ENCODE data around the gene FOXF1.

Gene FOXF1

GRCh38 chr16:86510465-86511261 lies at the start of gene FOXF1:
Gene FOXF1, plus strand, starts transcription at chr16:86510527. Its CDS starts 43 bp downstream, at chr16:86510570.
- DNase-seq (ENCODE audit: low read depth in 2 of 2): no peak

GRCh38 chr16:86461037-86461436 lies 49.3 kb upstream of the FOXF1 start:
- DNase-seq (ENCODE audit: low read depth in 2 of 2): no peak

GRCh38 chr16:86462334-86463084 lies 47.8 kb upstream of the FOXF1 start:
- no peak for DNase-seq (ENCODE audit: low read depth in 2 of 2)

- no peak for DNase-seq (ENCODE audit: low read depth in 2 of 2)
These were observed 46.3 kb upstream of the FOXF1 start for GRCh38 chr16:86464044-86464443.

GRCh38 chr16:86465434-86465833 lies 44.9 kb upstream of the FOXF1 start:
- no peak for DNase-seq (ENCODE audit: low read depth in 2 of 2)

- DNase-seq (ENCODE audit: low read depth in 2 of 2): no peak
These were observed 43.5 kb upstream of the FOXF1 start for GRCh38 chr16:86466696-86467406.

GRCh38 chr16:86467490-86467889 lies 42.8 kb upstream of the FOXF1 start:
- DNase-seq (ENCODE audit: low read depth in 2 of 2): no peak

GRCh38 chr16:86470964-86471363 lies 39.4 kb upstream of the FOXF1 start:
- DNase-seq (ENCODE audit: low read depth in 2 of 2): no peak

- DNase-seq (ENCODE audit: low read depth in 2 of 2): no peak
These were observed 38.4 kb upstream of the FOXF1 start for GRCh38 chr16:86471896-86472295.

- DNase-seq (ENCODE audit: low read depth in 2 of 2): no peak
These were observed 38.0 kb upstream of the FOXF1 start for GRCh38 chr16:86472366-86472765.

GRCh38 chr16:86476956-86477534 lies 33.3 kb upstream of the FOXF1 start:
- DNase-seq (ENCODE audit: low read depth in 2 of 2): no peak

- DNase-seq (ENCODE audit: low read depth in 2 of 2): no peak
These were observed 32.7 kb upstream of the FOXF1 start for GRCh38 chr16:86477642-86478041.

- no peak for DNase-seq (ENCODE audit: low read depth in 2 of 2)
These were observed 31.5 kb upstream of the FOXF1 start for GRCh38 chr16:86478779-86479178.

GRCh38 chr16:86479419-86479818 lies 30.9 kb upstream of the FOXF1 start:
- DNase-seq (ENCODE audit: low read depth in 2 of 2): no peak

- no peak for DNase-seq (ENCODE audit: low read depth in 2 of 2)
These were observed 29.9 kb upstream of the FOXF1 start for GRCh38 chr16:86480444-86480843.

- DNase-seq (ENCODE audit: low read depth in 2 of 2): no peak
These were observed 28.7 kb upstream of the FOXF1 start for GRCh38 chr16:86481607-86482006.

GRCh38 chr16:86484240-86484639 lies 26.1 kb upstream of the FOXF1 start:
- no peak for DNase-seq (ENCODE audit: low read depth in 2 of 2)

GRCh38 chr16:86485746-86486145 lies 24.6 kb upstream of the FOXF1 start:
- DNase-seq (ENCODE audit: low read depth in 2 of 2): no peak

- no peak for DNase-seq (ENCODE audit: low read depth in 2 of 2)
These were observed 19.3 kb upstream of the FOXF1 start for GRCh38 chr16:86490859-86491639.

GRCh38 chr16:86491640-86492023 lies 18.7 kb upstream of the FOXF1 start:
- no peak for DNase-seq (ENCODE audit: low read depth in 2 of 2)

GRCh38 chr16:86492267-86492960 lies 17.9 kb upstream of the FOXF1 start:
- DNase-seq (ENCODE audit: low read depth in 2 of 2): no peak

Data from stimulated activated CD4-positive, alpha-beta T cell treated with anti-CD3 and anti-CD28 coated beads, Interleukin-15, amount 100 ng/mL, for 48 hours (primary cell).